ENCODE data around the gene UBQLN4. TPM values are rescaled to one million over a fixed set of nuclear protein-coding genes. Genes with fewer than 3 reads are reported as not detected.

Gene UBQLN4
- total and polyA plus RNA-seq, 4 donors: 7.4 to 17.8 (median 11.3) TPM

- H3K9ac ChIP-seq (ENCODE audit: low read depth in 1 of 2, low read length in 2 of 2): no peak overlapping the region
- WGBS: 30% methylated on average over 9 of the region's 9 CpGs
- DNase-seq (ENCODE audit: low spot score): peak; percentile 45
- H3K27ac ChIP-seq (ENCODE audit: low read depth in 1 of 2, low read length in 2 of 2): no peak overlapping the region
- H3K27me3 ChIP-seq (ENCODE audit: control insufficient read depth in 4 of 4, insufficient read depth in 4 of 4, low read length in 3 of 4): no peaks in the 10 kb centered on the region
- peaks cover 0 to 8% (median 1%) of the 10 kb centered on the region in 4 donors for H3K4me1 ChIP-seq (ENCODE audit: control insufficient read depth in 4 of 4, insufficient read depth in 4 of 4, low read length in 3 of 4)
- no peaks in the 10 kb centered on the region for H3K9me3 ChIP-seq (ENCODE audit: control insufficient read depth in 4 of 4, low read length in 3 of 4)
- TF ChIP-seq CTCF (IDR thresholded peaks at IDR 0.05; ENCODE audit: low read depth, low read length, missing input control) (peak; percentile 38), FOXA2 (IDR thresholded peaks at IDR 0.05) (no peak), RXRA (IDR thresholded peaks at IDR 0.05) (no peak), TAF1 (conservative IDR thresholded peaks at IDR 0.05) (no peak), RAD21 (IDR thresholded peaks at IDR 0.05) (peak; percentile 23 to 61), SP1 (IDR thresholded peaks at IDR 0.05) (no peak)
- no peaks in the 10 kb centered on the region for H3K36me3 ChIP-seq (ENCODE audit: control insufficient read depth in 4 of 4, insufficient read depth in 3 of 4, low read depth in 1 of 4, low read length in 3 of 4)
- H3K4me3 ChIP-seq (ENCODE audit: low read depth in 1 of 3, low read length in 3 of 3): no peak overlapping the region
Observed at GRCh38 chr1:156025876-156026275, 27.7 kb downstream of the UBQLN4 start.

GRCh38 chr1:156024801-156025200 is 28.8 kb downstream of the UBQLN4 start:
- WGBS: 72% methylated on average over 5 of the region's 5 CpGs
- TF ChIP-seq HNF4A (conservative IDR thresholded peaks at IDR 0.05) (peak; percentile 46 to 54), ATF3 (IDR thresholded peaks at IDR 0.05) (no peak)
- H3K4me1 ChIP-seq (ENCODE audit: control insufficient read depth in 4 of 4, insufficient read depth in 4 of 4, low read length in 3 of 4): peaks cover 0 to 13% (median 4%) of the 10 kb centered on the region in 4 donors
- no peaks in the 10 kb centered on the region for H3K27me3 ChIP-seq (ENCODE audit: control insufficient read depth in 4 of 4, insufficient read depth in 4 of 4, low read length in 3 of 4)
- no peak overlapping the region for H3K9ac ChIP-seq (ENCODE audit: low read depth in 1 of 2, low read length in 2 of 2)
- no peaks in the 10 kb centered on the region for H3K36me3 ChIP-seq (ENCODE audit: control insufficient read depth in 4 of 4, insufficient read depth in 3 of 4, low read depth in 1 of 4, low read length in 3 of 4)
- no peak for DNase-seq (ENCODE audit: low spot score)
- H3K27ac ChIP-seq (ENCODE audit: low read depth in 1 of 2, low read length in 2 of 2): peak overlapping the region in 1 of 2 donors; percentile 32
- no peak overlapping the region for H3K4me3 ChIP-seq (ENCODE audit: low read depth in 1 of 3, low read length in 3 of 3)
- no peaks in the 10 kb centered on the region for H3K9me3 ChIP-seq (ENCODE audit: control insufficient read depth in 4 of 4, low read length in 3 of 4)

- Histone ChIP-seq H3K4me1 (ENCODE audit: control insufficient read depth in 4 of 4, insufficient read depth in 4 of 4, low read length in 3 of 4) (peaks cover 0 to 20% (median 7%) of the 10 kb centered on the region in 4 donors), H3K36me3 (ENCODE audit: control insufficient read depth in 4 of 4, insufficient read depth in 3 of 4, low read depth in 1 of 4, low read length in 3 of 4) (peaks cover 6 to 10% (median 9%) of the 10 kb centered on the region in 4 donors), H3K9ac (ENCODE audit: low read depth in 1 of 2, low read length in 2 of 2) (no peak overlapping the region), H3K27me3 (ENCODE audit: control insufficient read depth in 4 of 4, insufficient read depth in 4 of 4, low read length in 3 of 4) (no peaks in the 10 kb centered on the region), H3K27ac (ENCODE audit: low read depth in 1 of 2, low read length in 2 of 2) (no peak overlapping the region), H3K4me3 (ENCODE audit: low read depth in 1 of 3, low read length in 3 of 3) (no peak overlapping the region), H3K9me3 (ENCODE audit: control insufficient read depth in 4 of 4, low read length in 3 of 4) (no peaks in the 10 kb centered on the region)
- 76% methylated on average over 2 of the region's 2 CpGs for WGBS
- TF ChIP-seq JUND (IDR thresholded peaks at IDR 0.05): no peak
- no peak for DNase-seq (ENCODE audit: low spot score)
Observed at GRCh38 chr1:156021954-156022353, 31.6 kb downstream of the UBQLN4 start.

GRCh38 chr1:156021093-156021428 is 32.5 kb downstream of the UBQLN4 start:
- Histone ChIP-seq H3K27ac (ENCODE audit: low read depth in 1 of 2, low read length in 2 of 2) (peak overlapping the region in 1 of 2 donors; percentile 83), H3K4me1 (ENCODE audit: control insufficient read depth in 4 of 4, insufficient read depth in 4 of 4, low read length in 3 of 4) (peaks cover 0 to 20% (median 7%) of the 10 kb centered on the region in 4 donors), H3K27me3 (ENCODE audit: control insufficient read depth in 4 of 4, insufficient read depth in 4 of 4, low read length in 3 of 4) (no peaks in the 10 kb centered on the region), H3K36me3 (ENCODE audit: control insufficient read depth in 4 of 4, insufficient read depth in 3 of 4, low read depth in 1 of 4, low read length in 3 of 4) (peaks cover 11 to 15% (median 14%) of the 10 kb centered on the region in 4 donors), H3K4me3 (ENCODE audit: low read depth in 1 of 3, low read length in 3 of 3) (peak overlapping the region; percentile 71 to 87 (median 75)), H3K9ac (ENCODE audit: low read depth in 1 of 2, low read length in 2 of 2) (peak overlapping the region in 1 of 2 donors; percentile 64), H3K9me3 (ENCODE audit: control insufficient read depth in 4 of 4, low read length in 3 of 4) (no peaks in the 10 kb centered on the region)
- 5% methylated on average over 4 of the region's 4 CpGs for whole genome bisulfite sequencing
- no peak for TF ChIP-seq ATF3 (IDR thresholded peaks at IDR 0.05)
- TF ChIP-seq FOXA2 (IDR thresholded peaks at IDR 0.05): no peak
- no peak for TF ChIP-seq NR2F2 (IDR thresholded peaks at IDR 0.05)
- peak; percentile 3 for TF ChIP-seq GABPA (IDR thresholded peaks at IDR 0.05 in 1 of 2, conservative IDR thresholded peaks at IDR 0.05 in 1 of 2)
- TF ChIP-seq EGR1 (IDR thresholded peaks at IDR 0.05; ENCODE audit: low read depth in 2 of 2): peak in 1 of 2 donors; percentile 5
- TF ChIP-seq JUND (IDR thresholded peaks at IDR 0.05): no peak
- no peak for DNase-seq (ENCODE audit: low spot score)

All from liver (tissue), 9 donors.